Fibroblast of lung (primary cell): ENCODE results near the gene OLFM3. TPM values are rescaled to one million over a fixed set of nuclear protein-coding genes. Genes with fewer than 3 reads are reported as not detected.

Experiments
- DNase-seq, 2 donors: peaks; one replicate each; pipeline versions ENCODE4 v3.0.0 to v3.0.0-alpha.2; 2010; ENCODE audit warnings: low read depth in 2 of 2
- H2AFZ ChIP-seq: 2 replicates; pipeline ENCODE4 v1.5.1; 2012; ENCODE audit warnings: low read length, control low read depth, inconsistent platforms
- H3K27ac ChIP-seq: 2 replicates; pipeline ENCODE4 v1.5.1; 2011; ENCODE audit warnings: low read length, control low read depth; ENCODE audit not compliant: insufficient read depth
- H3K27me3 ChIP-seq: 2 replicates; pipeline ENCODE4 v1.5.1; 2011; ENCODE audit warnings: mild to moderate bottlenecking, low read length; ENCODE audit not compliant: control insufficient read depth, insufficient read depth
- H3K36me3 ChIP-seq: 2 replicates; pipeline ENCODE4 v1.5.1; 2011; ENCODE audit warnings: low read length; ENCODE audit not compliant: control insufficient read depth, insufficient read depth
- H3K4me1 ChIP-seq: 2 replicates; pipeline ENCODE4 v1.5.1; 2011; ENCODE audit warnings: low read length; ENCODE audit not compliant: control insufficient read depth, insufficient read depth; ENCODE audit errors: extremely low read depth
- H3K4me2 ChIP-seq: 2 replicates; pipeline ENCODE4 v1.5.1; 2011; ENCODE audit warnings: low read length, control low read depth; ENCODE audit not compliant: insufficient read depth; ENCODE audit errors: extremely low read depth
- H3K4me3 ChIP-seq, 4 experiments: fragments of 200-600 bp in 1 of 4; sonication (generic) in 1 of 4; replicated peaks in 1 of 4; 2 replicates each; pipeline ENCODE4 v1.5.1; 2011 to 2016; ENCODE audit warnings: low read length in 4 of 4, low read depth in 3 of 4, mild to moderate bottlenecking in 3 of 4, control low read depth in 2 of 4, inconsistent platforms in 1 of 4, mixed read lengths in 1 of 4; ENCODE audit not compliant: insufficient read depth in 1 of 4; ENCODE audit errors: control extremely low read depth in 1 of 4
- H3K79me2 ChIP-seq: 2 replicates; pipeline ENCODE4 v1.5.1; 2012; ENCODE audit warnings: mild to moderate bottlenecking, low read length, inconsistent platforms; ENCODE audit not compliant: control insufficient read depth, insufficient read depth
- H3K9ac ChIP-seq: 2 replicates; pipeline ENCODE4 v1.5.1; 2011; ENCODE audit warnings: mild to moderate bottlenecking, low read length, control low read depth; ENCODE audit not compliant: insufficient read depth
- H3K9me3 ChIP-seq: 2 replicates; pipeline ENCODE4 v1.5.1; 2012; ENCODE audit warnings: low read depth, low read length; ENCODE audit not compliant: control insufficient read depth, insufficient read depth
- H4K20me1 ChIP-seq: 2 replicates; pipeline ENCODE4 v1.5.1; 2011; ENCODE audit warnings: low read length; ENCODE audit not compliant: control insufficient read depth, insufficient read depth; ENCODE audit errors: extremely low read depth
- CTCF ChIP-seq, 2 donors: IDR thresholded peaks in 1 of 2; conservative IDR thresholded peaks in 1 of 2; 1 replicate in 1 of 2; 2 replicates in 1 of 2; pipeline ENCODE4 v1.5.1; 2011 to 2012; ENCODE audit warnings: low read length in 2 of 2, control low read depth in 1 of 2, inconsistent platforms in 1 of 2, low read depth in 1 of 2, mild to moderate bottlenecking in 1 of 2
- EZH2 ChIP-seq: IDR thresholded peaks from 2 replicates; pipeline ENCODE4 v1.5.1; 2012; ENCODE audit warnings: low read length, control low read depth, mild to moderate bottlenecking; ENCODE audit errors: missing control alignments
- polyA plus RNA-seq, 2 donors: library from polyadenylated mRNA; depleted of rRNA in 1 of 2; stranded (reverse) in 1 of 2; unstranded in 1 of 2; fragments of >200 nt; gene quantifications; 2 replicates each; pipeline ENCODE4 v1.2.1, GENCODE V29; 2011 to 2012; ENCODE audit warnings: missing spikeins in 1 of 2
- total RNA-seq: library from RNA; depleted of rRNA; stranded (reverse); fragments of >200 nt; gene quantifications from 2 replicates; pipeline ENCODE4 v1.2.1, GENCODE V29; 2014

The OLFM3 gene
- total and polyA plus RNA-seq, 2 donors (not counting 1 experiment from before 2014, with no cell fraction given), result not detected

GRCh38 chr1:101967871-101968270, 28.9 kb downstream of the OLFM3 start:
- Histone ChIP-seq H3K27me3 (no peaks in the 10 kb centered on the region), H3K9ac (no peak overlapping the region), H3K9me3 (no peaks in the 10 kb centered on the region), H3K79me2 (no peaks in the 10 kb centered on the region), H4K20me1 (no peaks in the 10 kb centered on the region), H3K36me3 (no peaks in the 10 kb centered on the region), H3K4me3 (no peak overlapping the region), H3K4me2 (no peak overlapping the region), H3K4me1 (no peaks in the 10 kb centered on the region), H2AFZ (no peak overlapping the region), H3K27ac (no peak overlapping the region)
- no peak for DNase-seq
- TF ChIP-seq EZH2 (no peak), CTCF (conservative IDR thresholded peaks at IDR 0.05 in 1 of 2, IDR thresholded peaks at IDR 0.05 in 1 of 2; ENCODE audit: low read depth in 1 of 2, low read length in 2 of 2) (no peak)

GRCh38 chr1:101965341-101965740, 31.4 kb downstream of the OLFM3 start:
- H3K9me3 ChIP-seq, result no peaks in the 10 kb centered on the region
- H3K9ac ChIP-seq, result no peak overlapping the region
- H3K79me2 ChIP-seq, result no peaks in the 10 kb centered on the region
- no peak overlapping the region for H3K4me2 ChIP-seq
- no peaks in the 10 kb centered on the region for H3K27me3 ChIP-seq
- H2AFZ ChIP-seq, result no peak overlapping the region
- H3K4me1 ChIP-seq, result no peaks in the 10 kb centered on the region
- H3K27ac ChIP-seq, result no peak overlapping the region
- no peaks in the 10 kb centered on the region for H3K36me3 ChIP-seq
- DNase-seq, result no peak
- H3K4me3 ChIP-seq, result no peak overlapping the region
- TF ChIP-seq EZH2 (no peak), CTCF (conservative IDR thresholded peaks at IDR 0.05 in 1 of 2, IDR thresholded peaks at IDR 0.05 in 1 of 2; ENCODE audit: low read depth in 1 of 2, low read length in 2 of 2) (no peak)
- H4K20me1 ChIP-seq, result no peaks in the 10 kb centered on the region

- Histone ChIP-seq H4K20me1 (no peaks in the 10 kb centered on the region), H3K4me2 (no peak overlapping the region)
- no peak for DNase-seq
These were observed 32.0 kb downstream of the OLFM3 start for GRCh38 chr1:101964708-101965107.

More at GRCh38 chr1:101964708-101965107, 32.0 kb downstream of the OLFM3 start:
- no peak overlapping the region for H3K4me3 ChIP-seq
- H2AFZ ChIP-seq, result no peak overlapping the region
- TF ChIP-seq CTCF (conservative IDR thresholded peaks at IDR 0.05 in 1 of 2, IDR thresholded peaks at IDR 0.05 in 1 of 2; ENCODE audit: low read depth in 1 of 2, low read length in 2 of 2) (no peak), EZH2 (no peak)
- H3K9me3 ChIP-seq, result no peaks in the 10 kb centered on the region
- H3K27ac ChIP-seq, result no peak overlapping the region
- no peaks in the 10 kb centered on the region for H3K27me3 ChIP-seq
- no peaks in the 10 kb centered on the region for H3K36me3 ChIP-seq
- H3K9ac ChIP-seq, result no peak overlapping the region
- no peaks in the 10 kb centered on the region for H3K4me1 ChIP-seq
- H3K79me2 ChIP-seq, result no peaks in the 10 kb centered on the region
